Left forelimb (tissue), 1 donor: ENCODE data around the gene PIK3R5.
"Not testable (repeated sequence)": the region's sequence is repeated elsewhere in the genome, so short reads cannot be mapped to it uniquely, and the experiment has no call there.

Experiments
- DNase-seq: peaks from one replicate; pipeline ENCODE4 v3.0.0-alpha.2; 2018; ENCODE audit warnings: low spot score

Gene PIK3R5

DNA sequence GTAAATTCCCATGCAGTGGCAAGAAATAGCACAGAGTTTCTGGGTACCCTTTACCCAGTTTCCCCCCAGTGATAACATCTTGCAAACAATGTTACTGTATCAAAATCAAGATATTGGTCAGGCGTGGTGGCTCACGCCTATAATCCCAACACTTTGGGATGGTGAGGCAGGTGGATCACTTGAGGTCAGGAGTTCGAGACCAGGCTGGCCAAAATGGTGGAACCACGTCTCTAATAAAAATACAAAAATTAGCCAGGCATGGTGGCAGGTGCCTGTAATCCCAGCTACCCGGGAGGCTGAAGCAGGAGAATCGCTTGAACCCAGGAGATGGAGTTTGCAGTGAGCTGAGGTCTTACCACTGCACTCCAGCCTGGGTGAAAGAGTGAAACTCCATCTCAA lies 109.3 kb downstream of the PIK3R5 start:
- DNase-seq = not testable (repeated sequence)

DNA sequence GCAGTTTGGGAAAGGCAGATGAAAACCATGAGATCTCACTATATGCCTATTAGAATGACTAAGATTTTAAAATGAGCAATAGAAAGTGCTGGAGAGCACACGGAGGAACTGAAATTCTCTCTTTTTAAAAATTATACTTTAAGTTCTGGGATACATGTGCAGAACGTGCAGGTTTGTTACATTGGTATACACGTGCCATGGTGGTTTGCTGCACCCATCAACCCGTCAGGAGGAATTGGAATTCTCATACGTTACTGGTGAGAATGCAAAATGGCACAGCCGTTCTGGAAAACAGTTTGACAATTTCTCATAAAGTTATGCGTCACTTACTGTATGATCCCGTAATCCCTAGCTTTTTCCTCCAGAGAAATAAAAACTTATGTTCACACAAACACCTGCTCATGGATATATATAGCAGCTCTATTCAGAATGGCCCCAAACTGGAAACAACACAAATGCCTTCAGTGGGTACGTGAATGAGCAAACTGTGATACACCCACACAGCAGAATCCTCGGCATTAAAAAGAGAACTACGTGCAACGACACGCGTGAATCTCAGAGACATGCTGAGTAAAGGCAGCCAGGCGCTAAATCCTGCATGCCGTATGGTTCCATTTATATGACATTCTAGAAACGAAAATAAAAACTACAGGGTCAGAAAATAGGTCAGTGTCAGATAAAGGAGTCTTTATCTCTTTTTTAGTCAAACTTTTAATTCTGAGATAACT lies 109.9 kb downstream of the PIK3R5 start:
- DNase-seq = no peak

DNA sequence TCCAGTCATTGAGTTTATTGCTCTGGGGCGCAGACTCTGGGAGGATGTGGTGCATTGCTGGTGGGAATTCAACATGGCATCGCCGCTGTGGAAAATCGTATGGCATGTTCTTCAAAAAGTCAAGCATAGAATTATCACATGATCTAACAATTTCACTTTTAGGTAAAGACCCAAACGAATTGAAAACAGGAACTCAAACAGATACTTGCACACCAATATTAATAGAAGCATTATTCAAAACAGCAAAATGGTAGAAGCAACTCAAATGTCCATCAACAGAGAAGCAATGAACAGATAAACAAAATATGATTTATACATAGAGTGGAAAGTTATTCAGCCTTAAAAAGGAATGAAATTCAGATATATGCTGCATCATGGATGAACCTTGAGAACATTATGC lies 113.9 kb downstream of the PIK3R5 start:
- DNase-seq = no peak

DNA sequence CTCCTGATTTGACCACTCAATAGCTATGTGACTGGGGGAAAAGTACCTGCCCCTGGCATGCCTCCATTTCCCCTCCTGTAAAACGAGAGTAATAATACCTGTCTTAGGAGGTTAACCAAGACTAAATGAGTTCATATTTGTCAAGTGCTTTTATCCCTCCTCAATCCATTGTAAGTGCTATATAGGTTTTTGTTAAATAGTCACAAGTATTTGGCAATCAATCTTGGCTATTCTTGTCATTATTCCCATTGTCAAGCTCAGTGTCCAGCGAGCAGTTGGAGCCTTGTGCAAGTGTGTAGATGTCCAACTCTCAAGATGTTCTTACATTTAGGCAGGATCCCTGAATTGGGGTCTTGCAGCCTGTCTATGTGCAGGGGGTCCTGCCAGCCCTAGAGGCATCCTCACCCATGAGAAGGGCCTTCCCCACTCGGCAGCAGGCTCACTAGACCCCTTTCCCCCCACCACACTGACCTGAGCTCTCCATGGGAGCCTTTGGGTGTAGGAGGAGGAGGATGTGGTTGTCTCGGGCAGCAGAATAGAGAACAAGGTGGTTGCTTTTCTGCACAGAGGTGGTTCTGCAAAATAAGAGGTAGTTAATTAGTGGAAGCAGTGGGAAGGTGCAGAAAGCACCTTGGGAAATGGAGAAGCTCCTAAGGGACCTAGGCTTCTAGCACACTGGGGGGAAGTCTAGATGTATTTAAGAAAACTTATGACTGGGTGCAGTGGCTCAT lies 116.0 kb downstream of the PIK3R5 start:
- no peak for DNase-seq

DNA sequence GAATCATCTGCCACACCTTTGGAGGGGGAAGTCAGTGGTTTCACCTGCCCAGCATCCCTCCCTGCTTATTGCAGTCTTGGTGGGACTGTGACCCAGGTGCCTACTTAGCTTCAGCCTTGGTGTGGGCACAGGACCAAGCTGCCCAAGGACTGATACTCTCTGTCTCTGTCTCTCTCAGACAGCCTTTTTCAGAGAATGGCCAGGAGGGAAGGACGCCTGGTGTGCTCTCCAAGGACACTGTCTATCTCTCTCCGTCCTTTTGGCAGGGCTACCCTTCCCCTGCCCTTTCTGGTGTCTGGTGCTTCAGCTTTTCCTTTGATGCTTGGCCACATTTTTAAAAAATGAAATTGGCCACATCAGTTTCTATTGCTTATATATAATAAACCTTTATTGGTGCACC lies 117.6 kb downstream of the PIK3R5 start:
- no peak for DNase-seq

DNA sequence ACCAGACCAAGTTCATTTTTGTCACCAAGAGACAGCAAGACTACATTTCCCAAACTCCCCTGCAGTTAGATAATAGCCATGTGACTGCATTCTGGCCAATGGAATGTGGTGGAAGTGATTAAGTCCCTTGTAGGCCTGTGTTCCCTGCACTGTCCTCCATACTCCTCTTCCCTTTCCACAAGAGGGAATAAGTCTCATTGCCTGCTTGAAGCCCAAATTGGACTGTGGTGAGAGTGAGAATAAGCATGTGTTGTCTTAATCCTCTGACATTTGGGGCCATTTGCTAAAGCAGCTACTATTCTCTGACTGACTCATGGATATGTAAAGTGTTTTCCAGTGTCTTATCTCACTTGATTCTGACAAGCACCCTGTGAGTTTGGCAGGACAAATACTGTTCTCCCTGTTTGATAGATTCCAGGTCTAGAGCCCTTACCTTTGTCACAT lies 118.7 kb downstream of the PIK3R5 start:
- no peak for DNase-seq

DNA sequence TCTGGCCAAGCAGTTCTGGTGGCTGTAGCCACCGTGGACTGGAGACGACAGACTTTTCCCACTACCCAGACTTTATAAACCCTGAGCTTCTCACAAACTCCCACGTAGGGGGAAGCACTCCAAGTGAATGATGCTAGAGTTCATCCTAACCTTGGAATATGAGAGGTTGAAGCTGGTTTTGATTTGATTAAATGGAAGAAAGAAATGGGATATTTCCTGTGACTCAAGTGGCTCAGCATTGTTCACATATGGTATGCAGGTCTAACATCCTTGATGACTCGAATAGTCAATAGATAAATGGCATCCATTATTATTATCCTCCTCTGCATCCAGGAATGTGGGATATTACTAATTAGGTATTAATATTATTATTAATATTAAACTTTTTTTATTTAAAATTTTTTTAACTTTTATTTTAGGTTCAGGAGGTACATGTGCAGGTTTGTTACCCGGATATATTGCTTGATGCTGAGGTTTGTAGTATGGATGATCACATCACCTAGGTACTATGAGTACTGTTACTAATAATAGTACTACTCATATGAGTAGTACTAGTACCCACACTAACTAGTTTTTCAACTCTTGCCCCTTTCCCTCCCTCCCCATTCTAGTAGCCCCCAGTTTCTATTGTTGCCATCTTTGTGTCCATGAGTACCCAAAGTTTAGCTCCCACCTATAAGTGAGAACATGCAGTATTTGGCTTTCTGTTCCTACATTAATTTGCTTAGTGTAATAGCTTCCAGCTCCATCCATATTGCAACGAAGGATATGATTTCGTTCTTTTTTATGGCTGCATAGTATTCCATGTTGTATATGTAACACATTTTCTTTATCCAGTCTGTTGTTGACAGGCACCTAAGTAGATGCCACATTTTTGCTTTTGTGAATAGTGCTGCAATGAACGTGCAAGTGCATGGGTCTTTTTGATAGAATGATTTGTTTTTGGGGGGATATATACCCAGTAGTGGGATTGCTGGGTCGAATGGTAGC lies 121.0 kb downstream of the PIK3R5 start:
- DNase-seq = no peak

DNA sequence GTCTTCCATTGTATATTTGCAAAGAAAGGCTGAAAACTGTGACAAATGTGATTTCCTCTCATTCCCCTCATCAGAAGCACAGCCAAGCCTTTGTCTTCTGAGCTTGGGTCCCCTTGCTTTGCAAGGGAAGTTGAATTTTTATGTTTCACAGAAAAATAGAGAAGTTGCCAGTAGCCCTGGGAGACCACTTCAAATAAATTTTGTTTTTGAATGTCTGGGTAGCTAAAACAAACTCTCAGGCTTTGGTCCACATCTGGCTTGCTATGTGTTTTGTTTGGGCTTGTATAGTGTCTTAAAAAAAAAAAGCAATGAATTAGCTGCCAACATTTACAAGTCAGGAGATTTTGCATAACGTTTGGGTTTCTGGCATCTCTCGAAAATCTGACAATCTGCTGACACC lies 122.2 kb downstream of the PIK3R5 start:
- DNase-seq = no peak

DNA sequence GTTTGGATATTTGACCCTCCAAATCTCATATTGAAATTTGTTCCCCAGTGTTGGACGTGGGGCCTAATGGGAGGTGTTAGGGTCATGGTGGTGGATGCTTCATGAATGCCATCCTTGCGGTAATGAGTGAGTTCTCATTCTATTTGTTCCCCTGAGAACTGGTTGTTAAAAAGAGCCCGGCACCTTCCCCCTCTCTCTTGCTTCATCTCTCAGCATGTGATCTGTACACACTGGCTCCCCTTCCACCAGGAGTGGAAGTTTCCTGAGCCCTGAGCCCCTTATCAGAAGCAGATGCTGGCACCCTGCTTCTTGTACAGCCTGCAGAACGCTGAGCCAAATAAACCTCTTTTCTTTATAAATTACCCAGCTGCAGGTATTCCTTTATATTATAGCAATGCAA lies 123.7 kb downstream of the PIK3R5 start:
- no peak for DNase-seq

DNA sequence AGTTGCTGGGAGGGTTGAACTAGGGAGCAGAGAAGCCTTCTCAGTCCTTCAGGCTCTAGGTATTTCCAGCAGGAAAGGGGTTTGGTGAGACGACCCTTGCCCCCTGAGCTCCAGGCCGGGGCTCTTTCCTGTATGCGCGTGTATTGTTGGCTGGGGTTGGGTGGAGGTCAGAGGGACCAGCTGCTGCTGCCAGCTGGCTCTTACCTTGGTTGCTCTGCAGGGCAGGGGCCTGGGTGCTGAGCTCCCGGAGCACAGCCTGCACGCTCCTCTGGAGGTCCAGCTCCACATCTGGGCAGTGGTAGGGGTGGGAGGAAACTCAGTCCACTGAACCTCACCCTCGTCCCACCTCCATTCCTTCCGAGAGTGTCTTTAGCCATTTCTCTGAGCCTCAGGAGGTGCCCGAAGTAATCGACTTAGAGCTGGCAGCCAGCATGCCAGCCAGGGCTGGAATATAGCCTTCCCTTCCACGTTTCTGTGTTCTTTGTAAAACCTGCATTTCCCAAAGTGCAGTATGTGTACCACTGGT lies 126.0 kb downstream of the PIK3R5 start:
- no peak for DNase-seq

DNA sequence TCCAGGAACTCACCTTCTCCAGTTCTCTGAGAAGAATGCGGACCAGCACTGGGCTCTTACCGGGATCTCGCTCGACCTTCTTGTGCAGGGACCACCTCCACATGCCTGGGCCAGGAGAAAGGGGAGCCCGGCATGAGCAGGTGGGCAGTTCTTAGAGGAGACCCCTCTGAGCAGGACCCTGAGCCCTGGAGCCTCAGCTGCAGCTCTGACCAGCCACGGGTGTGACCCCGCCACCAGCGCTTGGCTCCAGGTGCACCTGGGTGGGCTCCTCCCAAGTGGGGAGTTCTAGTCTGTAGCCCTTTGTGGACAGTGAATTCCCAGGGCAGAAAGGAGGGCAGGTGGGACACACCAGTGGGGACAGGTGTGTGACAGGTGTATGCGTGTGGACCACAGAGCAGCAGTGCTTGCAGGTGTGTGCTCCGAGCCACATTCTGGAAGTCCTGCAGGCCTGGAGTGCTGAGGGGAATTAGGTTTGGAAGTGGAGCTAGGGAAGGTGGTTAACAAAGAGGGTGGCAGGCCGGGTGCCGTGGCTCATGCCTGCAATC lies 126.9 kb downstream of the PIK3R5 start:
- DNase-seq = no peak

DNA sequence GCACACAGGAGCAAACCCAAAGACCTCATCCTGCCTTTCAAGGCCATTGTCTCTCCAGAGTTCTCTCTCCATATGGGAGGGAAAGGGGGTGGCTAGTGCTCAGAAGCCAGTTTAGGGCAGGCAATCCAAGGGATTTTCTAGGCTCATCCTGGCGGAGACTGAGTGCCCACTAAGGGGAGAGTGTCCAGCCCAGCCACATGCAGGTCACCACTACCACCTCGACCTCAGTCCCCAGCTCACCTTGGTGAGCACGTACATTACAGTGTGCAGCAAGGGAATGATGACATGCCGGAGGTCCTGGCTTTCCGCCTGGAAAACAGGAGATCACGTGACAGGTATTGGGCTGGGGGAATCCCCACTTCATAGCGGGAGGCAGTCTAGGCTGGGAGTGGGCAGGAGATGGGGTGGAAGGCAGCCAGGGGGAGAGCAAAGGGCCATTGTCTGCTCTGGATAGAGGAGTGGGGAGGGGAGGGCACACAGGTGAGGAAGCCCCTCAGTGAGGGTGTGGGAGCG lies 127.9 kb downstream of the PIK3R5 start:
- DNase-seq = no peak

DNA sequence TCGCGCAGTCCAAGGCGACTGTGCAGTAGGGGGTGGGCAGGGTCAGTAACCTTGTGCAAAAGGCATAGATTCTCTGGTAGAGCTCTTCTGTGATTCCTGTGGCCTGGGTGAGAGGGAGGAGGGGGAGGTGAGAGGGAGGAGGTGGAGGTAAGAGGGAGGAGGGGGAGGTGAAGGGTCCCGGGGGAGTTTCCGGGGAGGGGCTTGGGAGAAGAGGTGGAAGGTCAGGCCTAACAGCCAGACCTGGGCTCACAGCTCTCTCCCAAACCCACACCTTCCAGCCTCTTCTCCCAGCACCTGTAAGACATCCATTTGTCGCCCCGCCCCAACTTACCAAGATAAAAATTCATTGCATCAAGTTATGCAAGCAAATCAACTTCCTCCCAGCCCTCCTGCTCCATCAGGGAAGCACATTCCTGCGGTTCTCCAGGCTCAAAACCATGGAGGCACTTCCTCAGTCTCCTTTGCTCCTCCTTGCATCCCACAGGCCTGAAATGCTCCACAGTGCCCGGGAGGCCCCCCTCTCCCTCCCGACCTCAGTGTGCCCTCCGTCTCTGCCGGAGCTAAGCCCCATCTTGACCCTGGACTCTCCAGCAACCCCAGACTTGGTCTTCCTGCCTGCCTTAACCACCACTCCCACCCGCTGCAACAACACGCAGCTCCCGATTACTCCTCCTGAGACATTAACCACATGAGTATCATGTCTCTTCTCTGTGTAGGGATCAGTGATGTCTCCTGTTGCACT lies 128.5 kb downstream of the PIK3R5 start:
- DNase-seq = no peak

DNA sequence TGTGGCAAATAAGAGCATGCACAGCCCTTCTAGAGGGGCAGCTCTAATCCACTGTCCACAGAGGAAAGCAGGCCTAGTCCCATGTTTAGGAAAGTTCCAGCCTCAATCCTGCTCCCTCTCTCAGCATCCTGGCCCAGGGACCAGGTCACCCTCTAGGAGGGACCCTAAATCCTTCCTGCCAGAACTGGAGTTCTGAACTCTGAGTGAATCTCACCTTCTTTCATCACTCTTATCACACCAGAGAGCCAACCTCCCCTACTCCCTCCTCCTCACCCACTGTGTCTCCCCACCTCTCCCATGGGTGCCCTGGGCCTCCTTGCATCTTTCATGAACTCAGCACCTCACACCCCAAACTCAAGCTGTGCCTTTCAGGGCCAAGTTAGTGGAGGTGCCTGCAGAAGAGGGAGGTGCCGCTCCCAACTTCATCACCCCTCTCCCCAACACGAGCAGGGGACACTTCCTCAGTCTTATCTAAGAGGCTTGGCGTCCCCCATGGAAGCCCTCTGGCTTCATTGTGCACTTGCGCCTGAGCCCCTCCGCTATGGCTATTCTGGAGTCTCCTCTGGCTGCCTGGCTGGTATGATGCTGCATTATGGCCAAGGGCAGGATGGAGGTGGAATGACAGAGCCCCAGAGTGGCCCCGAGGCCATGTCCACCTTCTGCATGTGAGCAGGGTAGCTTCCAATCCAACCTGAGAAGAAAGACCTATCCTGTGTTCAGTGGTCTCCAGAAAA lies 129.7 kb downstream of the PIK3R5 start:
- no peak for DNase-seq

DNA sequence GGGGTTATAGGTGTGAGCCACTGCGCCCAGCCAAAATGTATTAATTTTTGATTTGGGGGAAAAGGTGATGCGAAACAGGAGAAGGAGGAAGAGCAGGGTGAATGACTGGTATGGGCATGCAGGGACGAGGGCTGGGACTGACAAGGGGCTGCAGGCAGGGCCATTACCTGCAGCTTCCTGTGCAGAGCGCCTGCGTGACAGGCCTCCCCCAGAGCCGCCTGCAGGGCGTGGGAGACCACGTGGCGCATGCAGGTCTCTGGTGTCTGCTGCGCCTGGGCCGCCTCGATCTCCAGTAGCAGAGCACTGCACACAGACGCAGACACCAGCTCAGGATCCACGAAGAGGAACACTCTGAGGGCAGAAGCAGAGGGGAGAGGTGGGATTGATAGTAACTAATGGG lies 130.4 kb downstream of the PIK3R5 start:
- no peak for DNase-seq

DNA sequence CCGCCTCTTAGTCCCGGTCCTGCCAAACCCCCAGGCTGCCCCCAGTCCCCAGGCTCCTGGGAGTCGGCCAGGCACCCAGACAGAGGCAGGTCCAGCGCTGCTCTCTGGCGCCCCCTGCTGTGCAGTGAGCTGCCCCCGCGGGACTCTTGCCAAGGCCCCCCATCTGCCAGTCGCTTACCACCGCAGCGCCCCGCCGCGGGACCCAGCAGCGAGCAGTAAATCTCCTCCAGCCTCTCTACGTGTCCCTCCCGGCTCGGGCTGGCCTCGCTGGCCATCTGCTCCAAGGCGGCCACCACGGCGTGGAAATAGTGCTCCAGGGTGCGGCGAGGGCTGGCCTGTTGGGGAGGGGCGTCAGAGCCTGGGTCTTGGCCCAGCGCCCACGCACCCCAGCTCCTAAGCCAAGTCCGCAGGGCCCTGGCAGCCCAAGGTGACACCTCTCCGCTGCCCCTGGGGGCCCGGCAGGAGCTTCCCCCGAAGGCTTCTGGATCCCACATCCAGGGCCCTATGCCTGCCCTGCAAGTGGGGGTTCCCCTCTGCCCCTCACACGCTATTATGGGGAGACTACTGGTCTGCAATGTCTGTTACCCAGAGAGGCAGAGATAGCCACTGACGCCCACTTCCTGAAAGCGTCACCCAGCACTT lies 132.7 kb downstream of the PIK3R5 start:
- DNase-seq = no peak

DNA sequence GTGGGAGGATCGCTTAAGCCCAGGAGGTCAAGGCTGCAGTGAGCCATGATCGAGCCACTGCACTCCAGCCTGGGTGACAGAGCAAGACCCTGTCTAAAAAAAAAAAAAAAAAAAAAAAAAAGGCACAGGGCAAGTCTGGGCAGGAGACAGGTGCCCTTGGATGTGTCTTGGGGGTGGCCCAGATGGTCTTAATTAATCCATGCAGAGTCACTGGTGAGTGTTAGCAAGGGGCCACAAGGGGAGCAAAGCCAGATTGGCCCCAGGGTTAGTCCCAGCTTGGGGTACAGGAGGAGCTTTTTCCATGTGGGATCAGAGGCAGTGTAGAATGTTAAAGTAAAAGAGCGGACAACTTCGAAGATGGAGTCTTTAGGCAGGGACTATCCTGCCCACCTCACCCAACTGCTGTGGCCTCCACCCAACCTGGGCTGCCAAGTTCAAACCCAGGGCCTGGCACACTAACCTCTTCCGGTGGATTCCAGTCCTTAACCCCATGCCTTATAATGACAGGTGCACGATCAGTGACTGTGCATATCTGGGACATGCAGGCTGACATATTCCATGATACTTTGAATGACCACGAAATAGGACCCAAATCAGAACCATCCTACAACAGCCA lies 134.2 kb downstream of the PIK3R5 start:
- no peak for DNase-seq

DNA sequence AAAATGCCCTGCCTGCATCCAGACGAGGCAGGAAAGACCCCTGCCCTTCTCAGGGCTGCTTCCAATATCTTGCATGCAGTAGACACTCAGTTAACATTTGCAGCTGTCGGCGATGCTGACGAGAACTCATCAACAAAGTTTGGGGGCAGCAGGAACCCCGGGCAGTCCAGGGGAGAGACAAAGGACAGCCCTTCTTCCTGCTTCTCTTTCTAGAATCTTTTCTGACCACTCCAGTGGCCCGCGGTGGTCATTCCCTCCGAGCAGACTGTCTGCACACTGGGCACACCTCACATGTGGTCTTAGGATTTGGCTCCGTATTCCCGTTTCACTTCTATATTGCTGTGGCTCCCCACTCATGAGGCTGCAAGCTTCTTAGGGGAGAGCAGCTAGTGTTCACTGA lies 135.4 kb downstream of the PIK3R5 start:
- DNase-seq = no peak
